ENCODE results near the gene CCDC137.

The CCDC137 gene

DNA sequence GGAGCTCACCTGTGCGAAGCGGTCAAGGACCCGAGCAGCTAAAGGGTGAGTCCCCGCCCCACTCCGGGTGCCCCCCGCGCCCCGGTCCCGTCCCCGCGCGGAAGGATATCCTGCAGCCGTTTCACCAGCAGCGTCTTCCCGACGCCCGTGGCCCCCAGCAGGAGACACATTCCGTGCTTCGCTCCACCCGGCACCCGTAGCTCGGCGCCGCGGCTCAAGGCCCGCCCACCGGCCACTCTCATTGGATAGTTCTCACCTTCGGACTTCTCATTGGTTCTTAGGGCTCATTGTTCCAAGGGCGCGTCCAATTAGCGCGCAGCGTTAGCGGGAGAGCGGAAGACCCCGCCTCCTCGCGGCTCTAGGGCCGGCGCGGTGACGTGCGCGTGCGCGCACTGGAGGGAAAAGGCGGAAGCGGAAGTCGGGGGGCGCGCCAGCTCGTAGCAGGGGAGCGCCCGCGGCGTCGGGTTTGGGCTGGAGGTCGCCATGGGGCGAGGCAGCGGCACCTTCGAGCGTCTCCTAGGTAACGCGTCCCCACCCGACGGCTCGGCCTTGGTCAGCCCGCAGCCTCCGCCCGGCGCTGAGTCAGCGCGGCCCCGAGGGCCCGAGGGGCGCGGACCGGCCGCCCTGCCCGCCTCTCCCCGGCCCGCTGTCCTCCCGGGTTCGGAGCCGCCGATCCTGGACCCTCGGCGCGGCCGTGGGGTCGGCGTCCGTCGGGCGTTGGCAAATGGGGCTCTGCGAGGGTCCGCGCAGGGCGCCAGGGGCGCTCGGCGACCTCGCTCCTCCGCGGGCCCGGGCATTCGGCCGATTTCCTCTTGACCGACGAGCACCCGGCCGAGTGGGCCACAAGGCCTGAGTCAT, 17.3 kb downstream of the CCDC137 start, which contains the start of the genes ARL16 and HGS:
Gene ARL16, minus strand, starts transcription at position 214 of the 858 bp plus-strand sequence. Its CDS starts 44 bp downstream, at position 170.
Gene HGS, plus strand, starts transcription at position 428 of the 858 bp plus-strand sequence. Its CDS starts 56 bp downstream, at position 484.
- DNase-seq, result peak; percentile 95

DNA sequence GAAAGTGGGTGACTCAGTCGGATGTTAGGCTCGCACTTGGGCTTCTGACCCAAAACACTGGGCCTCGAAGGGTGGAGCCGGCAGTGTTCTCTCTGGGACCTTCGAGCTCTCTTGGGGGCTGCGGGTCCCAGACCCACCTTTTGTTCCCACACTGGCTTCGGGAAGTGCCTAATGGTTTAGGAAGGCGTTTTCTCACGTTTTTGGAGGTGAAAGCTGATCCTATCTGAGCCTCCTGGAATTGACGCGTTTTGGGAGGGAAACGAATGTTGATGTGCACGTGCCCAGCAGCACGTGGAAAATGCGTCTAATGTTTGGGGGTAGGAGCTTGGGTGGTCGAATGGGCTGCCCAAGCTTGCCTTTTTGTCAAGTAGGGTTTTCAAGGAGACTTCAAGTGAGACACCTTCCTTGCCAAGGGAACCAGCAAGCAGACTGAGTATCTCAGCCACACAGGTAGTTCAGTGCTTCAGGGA, 17.9 kb downstream of the CCDC137 start:
- DNase-seq, result no peak

DNA sequence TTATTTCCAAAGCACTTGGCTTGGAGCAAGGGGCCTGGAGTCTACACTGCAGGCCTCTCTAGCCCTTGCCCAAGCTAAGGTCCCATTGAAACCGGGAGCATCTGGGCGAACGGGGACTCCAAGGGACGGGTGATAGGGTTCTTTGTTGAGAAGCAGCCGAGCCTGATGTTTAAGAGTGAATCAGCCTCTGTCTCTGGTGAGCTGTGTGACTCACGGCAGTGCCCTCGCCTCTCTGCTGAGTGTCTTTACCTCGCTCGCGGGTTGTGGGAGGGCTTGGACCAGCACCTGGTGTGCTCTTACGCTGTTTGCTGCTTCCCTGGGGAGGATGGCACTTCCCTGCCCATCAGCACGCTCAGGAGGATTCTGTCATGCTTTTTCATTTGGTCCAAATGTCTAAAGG, 18.6 kb downstream of the CCDC137 start:
- no peak for DNase-seq

DNA sequence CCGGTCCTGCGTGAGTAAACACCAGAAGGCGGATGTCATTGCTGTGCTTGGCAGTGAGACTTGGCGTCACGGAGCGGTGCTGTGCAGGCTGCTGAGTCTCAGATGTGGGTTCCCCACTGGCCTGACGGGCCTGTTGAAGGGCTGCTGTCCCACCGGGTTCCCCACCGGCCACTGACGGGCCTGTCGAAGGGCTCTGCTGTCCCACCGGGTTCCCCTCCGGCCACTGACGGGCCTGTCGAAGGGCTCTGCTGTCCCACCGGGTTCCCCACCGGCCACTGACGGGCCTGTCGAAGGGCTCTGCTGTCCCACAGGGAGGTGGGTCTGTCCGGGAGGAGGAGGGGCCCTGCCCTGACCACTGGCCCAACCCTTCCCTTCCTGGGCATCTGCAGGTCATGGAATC, 20.1 kb downstream of the CCDC137 start:
- DNase-seq, result no peak

DNA sequence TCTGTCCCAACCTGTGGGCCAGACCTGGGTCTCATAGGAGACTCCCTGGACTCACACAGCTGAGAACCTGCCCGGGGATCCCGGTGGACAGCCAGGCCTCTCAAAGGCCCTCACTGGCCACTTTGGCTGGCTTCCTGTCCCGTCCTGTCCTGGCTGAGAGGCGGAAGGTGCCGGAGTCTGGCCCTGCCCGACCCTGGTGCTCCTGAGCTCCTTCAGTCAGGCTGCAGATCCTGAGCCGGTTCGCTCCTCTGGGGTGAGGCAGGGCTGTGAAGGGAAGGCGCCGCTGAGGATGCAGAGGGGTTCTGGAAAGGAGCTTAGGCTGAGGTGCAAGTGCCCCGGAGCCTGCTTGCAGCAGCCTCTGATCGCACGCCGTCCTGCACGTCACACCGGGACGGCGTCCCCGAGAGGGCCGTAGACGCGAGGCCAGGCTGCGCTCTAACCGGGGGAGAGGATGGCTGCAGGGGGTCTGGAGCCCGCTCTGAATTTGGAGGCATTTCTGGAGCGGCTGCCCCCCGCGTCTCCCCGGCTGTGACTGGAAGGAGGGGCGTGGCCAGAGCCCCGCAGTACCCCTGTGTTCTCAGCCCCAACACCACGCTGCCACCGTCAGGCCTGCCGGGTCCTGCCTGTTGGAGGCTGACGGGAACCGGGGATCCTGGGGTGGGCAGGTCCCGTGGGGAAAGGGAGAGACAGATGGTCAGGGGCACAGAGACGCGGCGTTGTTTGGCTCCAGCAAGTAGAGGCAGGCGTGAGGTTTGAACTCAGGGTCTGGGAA, 21.4 kb downstream of the CCDC137 start:
- no peak for DNase-seq

DNA sequence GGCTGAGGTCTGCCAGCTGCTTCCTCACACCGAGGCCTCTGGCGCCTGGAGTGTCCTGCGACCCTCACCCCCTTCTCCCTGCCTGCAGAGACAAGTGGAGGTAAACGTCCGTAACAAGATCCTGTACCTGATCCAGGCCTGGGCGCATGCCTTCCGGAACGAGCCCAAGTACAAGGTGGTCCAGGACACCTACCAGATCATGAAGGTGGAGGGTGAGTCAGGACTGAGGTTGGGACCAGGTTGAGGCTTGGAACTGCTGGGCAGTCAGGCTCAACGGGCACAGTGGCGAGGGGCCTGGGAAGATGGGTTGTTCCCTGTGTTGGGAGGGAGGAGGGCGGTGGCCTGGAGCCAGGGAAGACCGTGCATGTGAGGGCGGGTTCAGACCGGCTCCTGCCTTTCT, 22.1 kb downstream of the CCDC137 start:
- no peak for DNase-seq

DNA sequence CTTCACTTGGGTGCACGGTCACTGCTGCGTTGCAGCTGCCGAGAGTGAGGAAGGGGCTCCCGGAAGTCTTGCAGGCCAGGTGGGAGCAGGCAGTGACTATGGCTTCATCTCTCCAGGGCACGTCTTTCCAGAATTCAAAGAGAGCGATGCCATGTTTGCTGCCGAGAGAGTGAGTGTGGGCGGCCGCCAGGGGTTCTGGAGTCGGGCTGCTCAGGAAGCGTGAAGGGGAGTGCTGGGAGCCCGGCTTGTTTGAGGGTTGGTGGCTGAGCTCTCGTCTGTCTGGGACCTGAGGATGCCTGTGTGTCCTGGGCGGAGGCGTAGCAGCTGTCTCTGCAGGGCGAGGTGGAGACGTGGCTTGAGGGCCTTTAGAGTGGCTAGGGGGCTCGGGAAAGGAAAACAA, 23.5 kb downstream of the CCDC137 start:
- no peak for DNase-seq

DNA sequence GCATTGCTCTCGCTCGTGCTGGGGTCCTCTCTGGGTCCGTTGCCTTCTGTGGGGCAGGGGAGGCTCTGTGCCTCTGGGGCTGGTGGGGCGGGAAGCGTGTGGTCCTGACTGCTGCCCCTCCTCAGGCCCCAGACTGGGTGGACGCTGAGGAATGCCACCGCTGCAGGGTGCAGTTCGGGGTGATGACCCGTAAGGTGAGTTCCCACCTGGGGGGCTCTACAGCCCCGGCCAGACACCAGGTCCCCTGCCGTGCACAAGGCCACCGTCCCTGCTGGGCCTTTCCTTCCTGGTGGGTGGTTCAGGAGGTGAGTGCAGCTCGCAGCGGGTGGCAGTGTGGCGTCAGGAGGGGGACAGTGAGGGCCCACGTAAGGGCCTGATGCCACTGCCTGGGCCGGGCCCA, 24.0 kb downstream of the CCDC137 start:
- no peak for DNase-seq

DNA sequence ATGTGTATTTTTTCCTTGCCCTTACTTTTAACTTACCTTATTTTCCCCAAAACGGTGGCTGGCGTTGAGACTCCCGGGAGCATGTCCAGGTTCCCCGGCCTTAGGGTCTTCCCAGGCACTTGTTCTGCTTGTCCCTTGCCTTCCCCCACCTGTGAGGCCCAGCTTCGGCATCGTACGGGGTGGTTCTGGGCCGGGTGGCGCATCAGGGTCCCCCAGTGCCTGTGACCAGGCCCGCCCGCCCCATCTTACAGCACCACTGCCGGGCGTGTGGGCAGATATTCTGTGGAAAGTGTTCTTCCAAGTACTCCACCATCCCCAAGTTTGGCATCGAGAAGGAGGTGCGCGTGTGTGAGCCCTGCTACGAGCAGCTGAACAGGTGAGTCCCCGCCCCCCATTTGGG, 24.7 kb downstream of the CCDC137 start:
- no peak for DNase-seq

DNA sequence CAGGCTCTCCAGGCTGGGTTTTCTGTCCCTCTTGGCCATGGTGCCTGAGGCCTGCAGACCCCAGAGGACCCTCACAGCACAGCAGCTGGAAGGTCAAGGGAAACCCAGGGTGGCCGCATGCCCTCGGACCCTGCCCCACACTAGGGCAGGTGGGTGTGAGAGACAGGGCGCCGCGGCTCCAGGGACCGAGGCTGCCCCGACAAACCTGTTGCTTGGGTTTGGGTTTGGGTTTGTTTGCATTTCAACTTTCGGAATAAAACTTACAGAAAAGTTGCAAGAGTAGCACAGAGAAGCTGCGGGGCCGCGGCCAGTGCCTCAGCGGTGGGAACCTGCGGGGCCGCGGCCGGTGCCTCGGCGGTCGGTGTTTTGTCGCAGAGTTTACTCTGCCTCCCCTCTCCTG, 25.1 kb downstream of the CCDC137 start:
- no peak for DNase-seq

DNA sequence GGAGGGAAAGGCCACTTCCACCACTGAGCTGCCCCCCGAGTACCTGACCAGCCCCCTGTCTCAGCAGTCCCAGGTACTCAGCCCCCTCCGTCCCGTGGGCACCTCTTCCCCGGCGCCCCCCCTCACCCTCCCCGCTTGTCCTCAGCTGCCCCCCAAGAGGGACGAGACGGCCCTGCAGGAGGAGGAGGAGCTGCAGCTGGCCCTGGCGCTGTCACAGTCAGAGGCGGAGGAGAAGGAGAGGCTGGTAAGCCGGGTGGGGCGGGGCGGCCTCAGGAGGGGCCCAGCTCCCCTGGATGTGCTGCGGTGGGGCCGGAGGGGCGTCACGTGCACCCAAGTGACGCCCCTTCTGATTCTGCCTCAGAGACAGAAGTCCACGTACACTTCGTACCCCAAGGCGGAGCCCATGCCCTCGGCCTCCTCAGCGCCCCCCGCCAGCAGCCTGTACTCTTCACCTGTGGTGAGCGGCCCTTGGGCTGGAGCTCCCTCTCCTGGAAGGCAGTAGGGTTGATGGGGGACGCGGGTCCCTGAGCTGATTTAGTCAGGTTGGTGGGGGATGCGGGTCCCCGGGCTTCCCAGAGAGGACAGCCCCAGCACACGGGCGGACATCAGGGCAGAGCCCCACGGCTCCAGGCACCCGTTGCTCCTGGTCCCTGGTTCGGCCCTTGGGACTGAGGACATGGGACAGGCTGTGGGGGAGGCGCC, 27.1 kb downstream of the CCDC137 start:
- DNase-seq, result no peak

DNA sequence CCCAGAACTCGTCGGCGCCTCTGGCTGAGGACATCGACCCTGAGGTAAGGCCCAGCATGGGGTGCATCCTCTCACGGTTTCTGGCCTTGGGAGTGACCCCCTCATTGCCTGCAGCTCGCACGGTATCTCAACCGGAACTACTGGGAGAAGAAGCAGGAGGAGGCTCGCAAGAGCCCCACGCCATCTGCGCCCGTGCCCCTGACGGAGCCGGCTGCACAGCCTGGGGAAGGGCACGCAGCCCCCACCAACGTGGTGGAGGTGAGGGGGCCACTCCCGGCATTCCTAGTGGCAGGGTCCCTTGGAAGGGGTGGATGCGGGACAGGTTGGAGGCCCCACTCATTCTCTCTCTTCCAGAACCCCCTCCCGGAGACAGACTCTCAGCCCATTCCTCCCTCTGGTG, 28.3 kb downstream of the CCDC137 start:
- DNase-seq, result no peak

DNA sequence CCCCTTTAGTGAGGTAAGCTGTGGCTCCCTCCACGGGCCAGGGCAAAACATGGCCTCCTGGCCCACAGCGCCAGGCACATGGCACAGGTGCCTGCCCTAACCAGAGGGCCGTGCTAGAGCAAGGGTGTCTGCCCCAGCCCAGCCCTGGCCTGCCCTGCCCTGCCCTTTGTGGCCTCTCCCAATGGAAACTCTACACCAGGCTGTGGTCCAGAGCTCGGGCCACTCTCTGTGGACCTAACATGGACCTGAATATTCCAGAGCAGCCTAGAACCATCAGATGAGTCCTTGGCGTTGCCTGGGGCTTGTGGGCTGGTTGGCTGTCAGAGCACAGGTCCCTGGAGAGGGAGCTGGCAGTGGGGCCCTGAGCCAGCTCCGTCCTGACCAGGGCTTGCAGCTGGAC, 28.7 kb downstream of the CCDC137 start:
- DNase-seq, result no peak

DNA sequence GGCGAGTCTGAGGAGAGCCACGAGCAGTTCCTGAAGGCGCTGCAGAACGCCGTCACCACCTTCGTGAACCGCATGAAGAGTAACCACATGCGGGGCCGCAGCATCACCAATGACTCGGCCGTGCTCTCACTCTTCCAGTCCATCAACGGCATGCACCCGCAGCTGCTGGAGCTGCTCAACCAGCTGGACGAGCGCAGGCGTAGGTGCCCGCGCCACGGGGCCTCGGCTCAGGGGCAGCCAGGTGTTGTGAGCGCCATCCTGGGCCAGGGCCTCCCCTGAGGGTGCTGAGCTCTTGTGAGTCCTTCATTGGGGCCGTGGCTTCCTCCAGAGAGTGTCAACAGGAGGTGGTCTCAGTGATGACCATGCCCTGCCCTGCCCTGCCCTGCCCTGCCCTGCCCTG, 29.3 kb downstream of the CCDC137 start:
- DNase-seq, result no peak

DNA sequence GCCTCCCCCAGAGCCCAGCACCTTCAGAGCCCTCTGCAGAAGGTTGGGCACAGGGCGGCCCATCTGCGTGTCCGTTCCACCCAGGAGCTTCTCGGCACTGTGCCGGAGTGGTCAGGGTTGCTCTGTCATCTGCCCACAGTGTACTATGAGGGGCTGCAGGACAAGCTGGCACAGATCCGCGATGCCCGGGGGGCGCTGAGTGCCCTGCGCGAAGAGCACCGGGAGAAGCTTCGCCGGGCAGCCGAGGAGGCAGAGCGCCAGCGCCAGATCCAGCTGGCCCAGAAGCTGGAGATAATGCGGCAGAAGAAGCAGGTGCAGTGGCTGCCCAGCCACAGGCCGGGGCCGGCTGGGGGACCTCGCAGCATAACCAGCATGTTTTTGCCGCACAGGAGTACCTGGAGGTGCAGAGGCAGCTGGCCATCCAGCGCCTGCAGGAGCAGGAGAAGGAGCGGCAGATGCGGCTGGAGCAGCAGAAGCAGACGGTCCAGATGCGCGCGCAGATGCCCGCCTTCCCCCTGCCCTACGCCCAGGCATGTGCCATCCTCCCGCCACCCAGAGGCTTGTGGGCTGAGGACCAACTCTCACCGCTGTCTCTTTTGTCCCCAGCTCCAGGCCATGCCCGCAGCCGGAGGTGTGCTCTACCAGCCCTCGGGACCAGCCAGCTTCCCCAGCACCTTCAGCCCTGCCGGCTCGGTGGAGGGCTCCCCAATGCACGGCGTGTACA, 29.8 kb downstream of the CCDC137 start:
- no peak for DNase-seq

DNA sequence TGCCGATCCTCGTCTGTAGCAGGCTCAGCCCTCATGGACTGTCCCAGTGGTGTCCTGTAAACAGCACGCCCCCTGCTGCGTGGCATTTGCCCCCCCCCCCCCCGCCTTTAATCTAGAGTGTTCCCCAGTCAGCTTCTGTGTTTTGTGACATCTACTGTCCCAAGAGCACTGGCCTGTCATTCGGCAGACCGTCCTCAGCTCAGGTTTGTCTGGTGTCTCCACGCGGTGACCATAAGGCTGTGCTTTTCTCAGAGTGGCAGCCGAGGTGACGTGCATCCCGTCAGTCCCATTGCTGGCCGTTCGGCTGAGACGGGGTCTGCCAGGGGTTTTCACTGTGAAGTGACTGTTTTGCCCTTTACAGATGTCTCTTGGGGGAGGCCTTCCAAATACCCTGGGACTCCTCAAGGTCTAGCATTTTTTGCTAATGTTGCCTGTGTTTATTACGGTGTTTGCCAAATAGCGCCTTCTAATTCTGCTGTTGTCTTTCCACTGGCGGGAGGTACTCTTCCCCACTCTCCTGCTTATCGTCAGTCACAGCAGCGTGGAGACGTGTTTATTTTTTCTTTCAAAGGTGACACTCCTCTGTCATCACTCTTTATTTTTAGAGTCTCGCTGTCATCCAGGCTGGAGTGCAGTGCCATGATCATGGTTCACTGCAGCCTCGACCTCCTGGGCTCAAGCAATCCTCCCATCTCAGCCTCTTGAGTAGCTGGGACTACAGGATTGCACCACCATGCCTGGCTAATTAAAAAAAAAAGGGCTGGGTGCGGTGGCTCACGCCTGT, 30.9 kb downstream of the CCDC137 start:
- DNase-seq, result no peak

DNA sequence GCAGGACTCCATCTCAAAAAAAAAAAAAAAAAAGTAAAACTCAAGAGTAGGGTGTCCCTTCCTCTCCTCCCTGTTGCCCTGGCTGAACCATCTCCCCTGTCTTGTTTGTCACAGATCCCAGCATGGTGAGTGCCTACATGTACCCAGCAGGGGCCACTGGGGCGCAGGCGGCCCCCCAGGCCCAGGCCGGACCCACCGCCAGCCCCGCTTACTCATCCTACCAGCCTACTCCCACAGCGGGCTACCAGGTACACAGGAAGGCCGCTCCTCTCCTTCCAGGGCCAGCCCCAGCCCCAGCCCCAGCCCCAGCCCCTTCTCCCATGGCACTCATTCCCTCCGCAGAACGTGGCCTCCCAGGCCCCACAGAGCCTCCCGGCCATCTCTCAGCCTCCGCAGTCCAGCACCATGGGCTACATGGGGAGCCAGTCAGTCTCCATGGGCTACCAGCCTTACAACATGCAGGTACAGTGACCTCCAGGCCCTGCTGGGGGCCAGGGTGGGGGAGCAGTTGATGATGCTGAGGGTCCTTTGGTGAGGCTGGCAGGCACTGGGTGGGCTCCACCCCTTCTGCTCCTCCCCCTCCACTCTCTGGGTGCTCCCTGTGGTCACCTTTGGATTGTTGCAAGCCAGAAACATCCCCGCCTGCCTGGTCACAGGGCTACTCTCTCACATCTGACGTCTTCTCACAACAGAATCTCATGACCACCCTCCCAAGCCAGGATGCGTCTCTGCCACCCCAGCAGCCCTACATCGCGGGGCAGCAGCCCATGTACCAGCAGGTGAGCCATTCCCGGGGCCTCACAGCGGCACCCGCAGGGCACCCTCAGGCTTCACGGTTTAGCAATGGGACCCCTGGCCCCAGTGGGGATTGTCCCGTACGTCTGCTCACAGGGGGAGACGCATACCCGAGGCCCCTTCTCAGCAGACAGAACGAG, 34.1 kb downstream of the CCDC137 start:
- DNase-seq, result no peak

DNA sequence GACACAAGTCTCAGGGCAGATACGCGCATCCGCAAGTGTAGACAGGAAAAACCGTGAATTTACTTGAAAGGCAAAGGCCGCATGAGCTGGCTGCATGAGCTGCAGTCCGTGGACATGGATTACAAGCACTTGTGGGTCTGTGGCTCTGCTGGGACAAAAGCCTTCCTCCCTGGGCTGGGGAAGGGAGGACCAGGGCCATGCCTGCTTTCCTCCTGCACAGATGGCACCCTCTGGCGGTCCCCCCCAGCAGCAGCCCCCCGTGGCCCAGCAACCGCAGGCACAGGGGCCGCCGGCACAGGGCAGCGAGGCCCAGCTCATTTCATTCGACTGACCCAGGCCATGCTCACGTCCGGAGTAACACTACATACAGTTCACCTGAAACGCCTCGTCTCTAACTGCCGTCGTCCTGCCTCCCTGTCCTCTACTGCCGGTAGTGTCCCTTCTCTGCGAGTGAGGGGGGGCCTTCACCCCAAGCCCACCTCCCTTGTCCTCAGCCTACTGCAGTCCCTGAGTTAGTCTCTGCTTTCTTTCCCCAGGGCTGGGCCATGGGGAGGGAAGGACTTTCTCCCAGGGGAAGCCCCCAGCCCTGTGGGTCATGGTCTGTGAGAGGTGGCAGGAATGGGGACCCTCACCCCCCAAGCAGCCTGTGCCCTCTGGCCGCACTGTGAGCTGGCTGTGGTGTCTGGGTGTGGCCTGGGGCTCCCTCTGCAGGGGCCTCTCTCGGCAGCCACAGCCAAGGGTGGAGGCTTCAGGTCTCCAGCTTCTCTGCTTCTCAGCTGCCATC, 34.9 kb downstream of the CCDC137 start:
- DNase-seq, result no peak

DNA sequence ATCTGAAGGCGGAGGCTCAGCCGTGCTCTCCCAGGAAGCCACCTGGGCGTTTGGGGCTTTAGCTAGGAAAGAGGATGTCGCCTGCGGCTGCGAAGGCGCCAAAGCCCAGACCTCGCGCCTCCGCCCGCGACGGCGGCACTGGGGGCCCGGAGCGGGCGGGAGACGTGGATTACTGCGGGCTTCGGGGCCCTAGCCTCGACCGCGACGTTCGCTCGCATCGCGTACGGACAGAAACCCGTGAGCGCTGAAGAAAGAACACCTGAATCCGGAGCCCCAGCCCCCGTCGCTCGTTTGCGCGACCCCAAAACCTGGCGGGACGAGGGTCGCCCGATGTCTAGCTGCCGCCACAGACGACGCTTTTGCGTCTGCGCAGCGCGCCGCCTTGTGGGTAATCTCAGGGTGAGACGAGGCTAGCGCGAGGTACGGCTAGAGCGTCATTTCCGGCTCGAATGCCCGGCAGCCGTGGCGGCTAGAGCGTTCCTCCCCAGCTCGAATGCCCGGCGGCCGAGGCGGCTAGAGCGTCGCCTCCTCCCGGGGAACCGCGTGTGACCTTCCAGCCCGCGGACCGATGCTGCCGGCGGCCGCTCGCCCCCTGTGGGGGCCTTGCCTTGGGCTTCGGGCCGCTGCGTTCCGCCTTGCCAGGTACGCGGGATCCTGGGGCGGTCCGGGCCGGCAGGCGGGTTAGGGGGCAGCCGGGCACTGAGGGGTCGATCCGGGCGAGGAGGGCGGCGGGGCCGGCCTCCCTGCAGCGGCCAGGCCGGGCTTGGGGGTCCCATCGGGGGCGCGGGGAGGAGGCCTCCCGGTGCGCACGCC, 36.6 kb downstream of the CCDC137 start, which contains the start of gene MRPL12:
Gene MRPL12, plus strand, starts transcription at position 434 of the 813 bp plus-strand sequence. Its CDS starts 135 bp downstream, at position 569.
- peak; percentile 88 for DNase-seq
